OCI-LY1 (cell line): ENCODE results near the gene CHRNB4.

ENCODE experiments used
- H2AFZ ChIP-seq: fragments of 200-600 bp; sonication (generic), shearing (Covaris generic); 2 replicates; pipeline ENCODE4 v1.6.0; 2014; ENCODE audit warnings: antibody characterized with exemption, mild to moderate bottlenecking, low read length
- H3F3A ChIP-seq: fragments of 200-600 bp; sonication (generic), shearing (Covaris generic); 2 replicates; pipeline ENCODE4 v1.6.0; 2014; ENCODE audit warnings: mild to moderate bottlenecking, antibody characterized with exemption, low read length, moderate library complexity; ENCODE audit not compliant: insufficient read depth
- H3K27ac ChIP-seq: fragments of 200-600 bp; sonication (generic); 2 replicates; pipeline ENCODE4 v1.5.1; 2014; ENCODE audit warnings: low read length, mixed run types, mild to moderate bottlenecking, low read depth; ENCODE audit not compliant: poor library complexity, severe bottlenecking
- H3K27me3 ChIP-seq: fragments of 200-600 bp; sonication (generic); 2 replicates; pipeline ENCODE4 v1.6.0; 2014; ENCODE audit warnings: antibody characterized with exemption, mild to moderate bottlenecking, low read length, moderate library complexity; ENCODE audit not compliant: insufficient read depth
- H3K36me3 ChIP-seq: fragments of 200-600 bp; sonication (generic); 2 replicates; pipeline ENCODE4 v1.6.1; 2014; ENCODE audit warnings: mild to moderate bottlenecking, antibody characterized with exemption, low read length, moderate library complexity, mixed read lengths; ENCODE audit not compliant: insufficient read depth
- H3K4me1 ChIP-seq: fragments of 200-600 bp; sonication (generic); 2 replicates; pipeline ENCODE4 v1.5.1; 2014; ENCODE audit warnings: mild to moderate bottlenecking, low read length, moderate library complexity; ENCODE audit not compliant: insufficient read depth, severe bottlenecking
- H3K4me2 ChIP-seq: fragments of 200-600 bp; sonication (generic), shearing (Covaris generic); 2 replicates; pipeline ENCODE4 v1.6.1; 2014; ENCODE audit warnings: low read length
- H3K4me3 ChIP-seq: fragments of 200-600 bp; sonication (generic); 2 replicates; pipeline ENCODE4 v1.5.1; 2014; ENCODE audit warnings: low read length, low read depth, mild to moderate bottlenecking, mixed read lengths; ENCODE audit not compliant: poor library complexity, severe bottlenecking
- H3K79me2 ChIP-seq: fragments of 200-600 bp; shearing (Covaris generic); 2 replicates; pipeline ENCODE4 v1.6.1; 2016; ENCODE audit warnings: mixed run types, low read length, mixed read lengths; ENCODE audit not compliant: insufficient read depth
- H3K9ac ChIP-seq: fragments of 200-600 bp; sonication (generic), shearing (Covaris generic); 2 replicates; pipeline ENCODE4 v1.6.1; 2014; ENCODE audit warnings: mild to moderate bottlenecking, low read length, mixed read lengths
- H3K9me2 ChIP-seq: fragments of 200-600 bp; sonication (generic), shearing (Covaris generic); 2 replicates; pipeline ENCODE4 v1.6.1; 2014; ENCODE audit warnings: low read depth, mild to moderate bottlenecking, low read length, mixed read lengths
- H3K9me3 ChIP-seq: fragments of 200-600 bp; shearing (Covaris generic); 2 replicates; pipeline ENCODE4 v1.6.1; 2014; ENCODE audit warnings: low read length, mixed read lengths
- H4K20me1 ChIP-seq: fragments of 200-600 bp; sonication (generic), shearing (Covaris generic); 2 replicates; pipeline ENCODE4 v1.6.0; 2016; ENCODE audit warnings: mild to moderate bottlenecking, low read length; ENCODE audit not compliant: insufficient read depth
- EZH2 ChIP-seq: fragments of 200-600 bp; sonication (generic), shearing (Covaris generic); IDR thresholded peaks from 2 replicates; pipeline ENCODE4 v1.8.0; 2017; ENCODE audit warnings: borderline replicate concordance, mixed run types, mild to moderate bottlenecking, antibody characterized with exemption, low read length, moderate library complexity, mixed read lengths
- TF ChIP-seq, protein P1 (sequence below): fragments of 200-600 bp; sonication (generic), shearing (Covaris generic); IDR thresholded peaks from 2 replicates; pipeline ENCODE4 v1.5.1; 2017; ENCODE audit warnings: mild to moderate bottlenecking, antibody characterized with exemption, low read length, moderate library complexity, mixed read lengths

CHRNB4 gene

DNA sequence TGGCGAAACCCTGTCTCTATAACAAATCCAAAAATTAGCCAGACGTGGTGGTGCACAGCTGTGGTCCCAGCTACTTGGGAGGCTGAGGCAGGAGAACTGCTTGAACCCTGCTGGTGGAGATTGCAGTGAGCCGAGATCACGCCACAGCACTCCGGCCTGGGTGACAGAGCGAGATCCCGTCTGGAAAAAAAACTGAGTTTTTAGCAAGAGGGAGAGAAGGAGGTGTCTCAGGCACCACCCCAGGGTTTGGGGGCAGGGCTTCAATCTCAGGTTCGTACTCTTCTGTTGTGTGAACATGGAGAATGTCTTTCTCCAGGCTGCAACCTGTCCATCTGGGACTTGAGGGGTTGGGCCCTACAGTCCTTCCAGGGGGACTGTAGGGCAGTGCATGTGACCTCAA lies 22.9 kb downstream of the CHRNB4 start:
- TF ChIP-seq, protein P1, sequence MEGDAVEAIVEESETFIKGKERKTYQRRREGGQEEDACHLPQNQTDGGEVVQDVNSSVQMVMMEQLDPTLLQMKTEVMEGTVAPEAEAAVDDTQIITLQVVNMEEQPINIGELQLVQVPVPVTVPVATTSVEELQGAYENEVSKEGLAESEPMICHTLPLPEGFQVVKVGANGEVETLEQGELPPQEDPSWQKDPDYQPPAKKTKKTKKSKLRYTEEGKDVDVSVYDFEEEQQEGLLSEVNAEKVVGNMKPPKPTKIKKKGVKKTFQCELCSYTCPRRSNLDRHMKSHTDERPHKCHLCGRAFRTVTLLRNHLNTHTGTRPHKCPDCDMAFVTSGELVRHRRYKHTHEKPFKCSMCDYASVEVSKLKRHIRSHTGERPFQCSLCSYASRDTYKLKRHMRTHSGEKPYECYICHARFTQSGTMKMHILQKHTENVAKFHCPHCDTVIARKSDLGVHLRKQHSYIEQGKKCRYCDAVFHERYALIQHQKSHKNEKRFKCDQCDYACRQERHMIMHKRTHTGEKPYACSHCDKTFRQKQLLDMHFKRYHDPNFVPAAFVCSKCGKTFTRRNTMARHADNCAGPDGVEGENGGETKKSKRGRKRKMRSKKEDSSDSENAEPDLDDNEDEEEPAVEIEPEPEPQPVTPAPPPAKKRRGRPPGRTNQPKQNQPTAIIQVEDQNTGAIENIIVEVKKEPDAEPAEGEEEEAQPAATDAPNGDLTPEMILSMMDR, result no peak
- no peak for TF ChIP-seq EZH2
- Histone ChIP-seq H3K9me3 (no peaks in the 10 kb centered on the region), H3K9ac (no peak overlapping the region), H3F3A (no peaks in the 10 kb centered on the region), H2AFZ (no peak overlapping the region), H4K20me1 (no peaks in the 10 kb centered on the region), H3K27me3 (no peaks in the 10 kb centered on the region), H3K79me2 (no peaks in the 10 kb centered on the region), H3K4me3 (no peak overlapping the region), H3K27ac (no peak overlapping the region), H3K4me1 (no peaks in the 10 kb centered on the region), H3K36me3 (no peaks in the 10 kb centered on the region), H3K4me2 (no peak overlapping the region), H3K9me2 (no peaks in the 10 kb centered on the region)

DNA sequence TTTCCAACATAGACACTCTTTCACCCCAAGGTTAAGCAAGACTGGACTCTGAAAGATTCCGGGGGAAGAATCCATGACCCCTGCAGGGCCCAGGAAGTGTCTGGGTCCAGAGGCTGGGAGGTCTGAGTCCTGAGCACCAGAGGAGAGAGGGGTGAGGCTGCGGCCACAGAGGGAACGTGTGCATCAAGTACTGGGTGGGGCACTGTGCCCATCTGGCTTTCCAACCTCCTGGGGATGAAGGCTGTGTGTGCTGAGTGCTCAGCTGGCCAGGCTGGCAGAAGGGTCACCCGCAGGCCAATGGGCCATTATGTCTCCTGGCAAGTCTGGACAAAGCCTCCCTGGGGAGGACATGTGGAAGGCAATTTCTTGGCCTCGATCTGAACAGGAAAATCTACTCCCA lies 23.5 kb downstream of the CHRNB4 start:
- no peaks in the 10 kb centered on the region for H4K20me1 ChIP-seq
- H3F3A ChIP-seq, result no peaks in the 10 kb centered on the region
- H3K36me3 ChIP-seq, result no peaks in the 10 kb centered on the region
- no peaks in the 10 kb centered on the region for H3K27me3 ChIP-seq
- TF ChIP-seq, protein P1, result no peak
- TF ChIP-seq EZH2, result no peak
- no peaks in the 10 kb centered on the region for H3K4me1 ChIP-seq
- H3K79me2 ChIP-seq, result no peaks in the 10 kb centered on the region
- no peak overlapping the region for H3K4me3 ChIP-seq
- no peaks in the 10 kb centered on the region for H3K9me3 ChIP-seq
- no peak overlapping the region for H3K4me2 ChIP-seq
- H3K9ac ChIP-seq, result no peak overlapping the region
- no peak overlapping the region for H2AFZ ChIP-seq
- H3K9me2 ChIP-seq, result no peaks in the 10 kb centered on the region
- no peak overlapping the region for H3K27ac ChIP-seq

DNA sequence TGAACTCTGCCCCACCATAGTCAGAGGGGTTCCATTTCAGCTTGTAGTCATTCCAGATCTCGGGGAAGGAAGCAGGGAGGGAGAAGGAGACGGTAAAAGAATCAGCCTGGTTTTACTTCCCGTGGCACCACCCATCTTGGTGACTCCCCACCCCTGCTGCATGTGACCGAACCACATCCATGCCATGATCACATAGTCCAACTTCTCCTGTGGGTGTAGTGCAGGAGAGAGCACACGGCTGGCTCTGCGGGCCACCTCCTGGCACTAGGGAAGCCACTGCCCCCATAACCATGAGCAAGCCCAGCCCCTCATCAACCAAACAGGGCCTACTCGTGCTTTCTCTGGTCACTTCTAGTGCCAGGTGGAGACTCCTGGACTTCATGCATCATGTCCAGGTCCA lies 23.9 kb downstream of the CHRNB4 start:
- no peak overlapping the region for H3K4me2 ChIP-seq
- H3K79me2 ChIP-seq, result no peaks in the 10 kb centered on the region
- H3K4me3 ChIP-seq, result no peak overlapping the region
- H3K27me3 ChIP-seq, result no peaks in the 10 kb centered on the region
- no peaks in the 10 kb centered on the region for H3K9me3 ChIP-seq
- no peak overlapping the region for H3K9ac ChIP-seq
- no peak overlapping the region for H2AFZ ChIP-seq
- no peaks in the 10 kb centered on the region for H3K36me3 ChIP-seq
- no peaks in the 10 kb centered on the region for H4K20me1 ChIP-seq
- H3F3A ChIP-seq, result no peaks in the 10 kb centered on the region
- no peaks in the 10 kb centered on the region for H3K4me1 ChIP-seq
- no peak for TF ChIP-seq EZH2
- TF ChIP-seq, protein P1, result no peak
- H3K9me2 ChIP-seq, result no peaks in the 10 kb centered on the region
- no peak overlapping the region for H3K27ac ChIP-seq
